NB4 (cell line): ENCODE results near the gene EVA1C.
"Not testable (repeated sequence)": the region's sequence is repeated elsewhere in the genome, so short reads cannot be mapped to it uniquely, and the experiment has no call there.

Experiments
- DNase-seq: peaks from one replicate; pipeline ENCODE4 v3.0.0; 2010; ENCODE audit warnings: low read depth
- H3K4me3 ChIP-seq: one replicate; pipeline ENCODE4 v1.5.1; 2011; ENCODE audit warnings: mild to moderate bottlenecking, low read depth, low read length, moderate library complexity
- MAX ChIP-seq: IDR thresholded peaks from 2 replicates; pipeline ENCODE4 v1.6.1; 2011; ENCODE audit warnings: low read depth, low read length
- MYC ChIP-seq: IDR thresholded peaks from 2 replicates; pipeline ENCODE4 v1.6.1; 2011; ENCODE audit warnings: low read depth, low read length
- POLR2A ChIP-seq: IDR thresholded peaks from 2 replicates; pipeline ENCODE4 v1.6.1; 2011; ENCODE audit warnings: mild to moderate bottlenecking; ENCODE audit not compliant: insufficient read length; ENCODE audit errors: extremely low read depth
- TF ChIP-seq, protein P1 (sequence below): IDR thresholded peaks from one replicate; pipeline ENCODE4 v1.5.1; 2012; ENCODE audit warnings: low read depth, low read length

Gene EVA1C

GRCh38 chr21:32447224-32447623 lies 34.7 kb downstream of the EVA1C start:
- no peak for DNase-seq
- TF ChIP-seq POLR2A (no peak), MYC (no peak), MAX (no peak)
- TF ChIP-seq, protein P1, sequence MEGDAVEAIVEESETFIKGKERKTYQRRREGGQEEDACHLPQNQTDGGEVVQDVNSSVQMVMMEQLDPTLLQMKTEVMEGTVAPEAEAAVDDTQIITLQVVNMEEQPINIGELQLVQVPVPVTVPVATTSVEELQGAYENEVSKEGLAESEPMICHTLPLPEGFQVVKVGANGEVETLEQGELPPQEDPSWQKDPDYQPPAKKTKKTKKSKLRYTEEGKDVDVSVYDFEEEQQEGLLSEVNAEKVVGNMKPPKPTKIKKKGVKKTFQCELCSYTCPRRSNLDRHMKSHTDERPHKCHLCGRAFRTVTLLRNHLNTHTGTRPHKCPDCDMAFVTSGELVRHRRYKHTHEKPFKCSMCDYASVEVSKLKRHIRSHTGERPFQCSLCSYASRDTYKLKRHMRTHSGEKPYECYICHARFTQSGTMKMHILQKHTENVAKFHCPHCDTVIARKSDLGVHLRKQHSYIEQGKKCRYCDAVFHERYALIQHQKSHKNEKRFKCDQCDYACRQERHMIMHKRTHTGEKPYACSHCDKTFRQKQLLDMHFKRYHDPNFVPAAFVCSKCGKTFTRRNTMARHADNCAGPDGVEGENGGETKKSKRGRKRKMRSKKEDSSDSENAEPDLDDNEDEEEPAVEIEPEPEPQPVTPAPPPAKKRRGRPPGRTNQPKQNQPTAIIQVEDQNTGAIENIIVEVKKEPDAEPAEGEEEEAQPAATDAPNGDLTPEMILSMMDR = no peak
- no peak overlapping the region for H3K4me3 ChIP-seq

- no peak overlapping the region for H3K4me3 ChIP-seq
- no peak for DNase-seq
- TF ChIP-seq MAX (no peak), MYC (no peak), POLR2A (no peak)
- TF ChIP-seq, protein P1 = no peak
These were observed 36.5 kb downstream of the EVA1C start for GRCh38 chr21:32448803-32449594.

DNA sequence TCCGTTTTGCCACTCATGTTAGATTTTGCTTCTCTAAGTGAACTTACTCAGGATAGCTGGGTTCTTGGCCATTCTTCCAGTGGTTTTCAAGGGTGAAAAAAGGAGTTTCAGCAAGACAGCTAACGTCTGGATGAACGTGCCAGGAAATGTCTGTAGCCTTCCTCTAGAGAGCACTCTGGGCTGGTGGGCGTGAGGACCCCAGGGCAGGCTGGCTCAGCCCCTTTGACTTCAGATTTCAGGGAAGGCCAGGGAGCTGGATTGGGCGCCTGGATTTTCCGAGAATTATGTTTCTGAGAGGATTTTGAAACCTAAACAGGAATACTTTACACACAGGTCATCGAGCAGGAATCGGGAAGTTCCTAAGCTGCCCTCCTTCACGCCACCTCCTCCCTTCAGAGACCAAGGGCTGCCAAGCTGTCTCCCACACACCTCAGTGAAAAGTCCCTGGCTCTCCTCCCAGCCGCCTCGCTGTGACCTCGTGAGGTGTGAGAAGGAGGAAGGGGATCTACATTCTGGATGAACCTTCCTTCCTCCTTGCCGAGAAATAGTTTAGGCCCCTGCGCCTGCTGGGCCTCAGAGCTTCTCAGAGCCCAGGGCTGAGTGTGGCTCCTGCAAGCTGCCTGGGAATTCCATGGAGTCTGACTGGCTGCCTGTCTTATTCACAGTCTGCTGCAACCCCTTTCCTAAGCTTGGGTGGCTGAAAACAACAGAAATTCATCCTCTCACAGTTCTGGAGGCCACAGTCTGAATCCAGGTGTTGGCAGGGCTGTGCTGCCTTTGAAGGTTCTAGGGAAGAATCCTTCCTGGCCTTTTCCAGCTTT lies 38.6 kb downstream of the EVA1C start:
- not testable (repeated sequence) for DNase-seq, H3K4me3 ChIP-seq

- DNase-seq, H3K4me3 ChIP-seq: not testable (repeated sequence)
These were observed 39.7 kb downstream of the EVA1C start for GRCh38 chr21:32452191-32452590.

DNA sequence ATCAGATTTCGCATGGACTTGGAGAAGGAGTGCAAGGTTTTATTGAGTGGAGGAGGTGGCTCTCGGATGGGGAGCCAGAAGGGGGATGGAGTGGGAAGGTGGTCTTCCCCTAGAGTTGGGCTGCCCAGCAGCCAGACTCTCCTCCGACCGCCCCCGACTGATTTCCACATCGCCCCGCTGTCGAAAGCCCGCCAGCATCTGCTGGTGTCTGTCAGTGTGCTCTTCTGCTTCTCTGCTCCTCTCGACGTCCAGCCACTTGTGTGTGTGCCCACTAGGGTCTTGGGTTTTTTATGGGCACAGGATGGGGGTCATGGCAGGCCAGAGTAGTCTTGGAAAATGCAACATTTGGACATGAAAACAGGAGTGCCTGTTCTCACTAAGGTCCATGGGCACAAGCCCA lies 40.1 kb downstream of the EVA1C start:
- no peak overlapping the region for H3K4me3 ChIP-seq
- no peak for DNase-seq
- TF ChIP-seq, protein P1 = no peak
- no peak for TF ChIP-seq POLR2A
- TF ChIP-seq MAX = no peak
- no peak for TF ChIP-seq MYC

DNA sequence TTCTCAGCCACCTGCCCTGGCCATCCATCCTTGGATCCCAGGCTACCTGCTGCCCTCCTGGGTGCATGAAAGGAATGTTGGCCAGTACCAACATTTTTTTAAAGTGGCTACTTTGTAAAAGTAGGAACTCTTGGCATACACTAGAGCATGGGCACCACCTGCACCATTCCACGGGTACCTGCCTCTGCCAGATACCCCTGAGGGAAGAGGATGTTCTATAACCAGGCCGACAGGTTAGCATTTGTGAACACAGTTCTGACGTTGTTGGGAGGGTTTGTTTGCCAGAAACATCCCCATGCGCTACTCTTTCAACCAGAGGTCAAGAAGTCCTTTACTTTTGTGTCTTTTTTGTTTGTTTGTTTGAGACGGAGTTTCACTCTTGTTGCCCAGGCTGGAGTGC lies 43.0 kb downstream of the EVA1C start:
- no peak overlapping the region for H3K4me3 ChIP-seq
- TF ChIP-seq POLR2A (no peak), MYC (no peak), MAX (no peak)
- TF ChIP-seq, protein P1 = no peak
- no peak for DNase-seq

DNA sequence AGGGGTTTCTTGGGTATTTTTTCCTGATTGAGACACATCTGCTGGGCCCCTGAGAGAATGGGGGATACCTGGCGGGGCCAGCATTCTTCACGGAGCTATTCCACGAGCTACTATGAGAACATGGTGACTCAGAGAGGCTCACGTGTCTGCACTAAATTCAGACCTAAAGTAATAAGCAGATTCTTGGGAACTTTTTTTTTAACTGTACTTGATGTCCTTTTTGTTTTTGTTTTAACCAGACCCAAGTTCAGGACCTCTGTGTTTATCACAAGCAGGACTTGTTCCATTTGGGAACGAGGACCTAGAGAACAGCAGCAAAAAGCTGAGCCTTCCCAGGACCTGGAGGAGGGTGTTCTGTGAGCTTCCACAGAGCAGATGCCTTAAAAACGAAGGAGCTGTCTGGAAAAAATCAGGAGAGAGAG lies 44.0 kb downstream of the EVA1C start:
- no peak for DNase-seq
- no peak overlapping the region for H3K4me3 ChIP-seq
- no peak for TF ChIP-seq MAX
- TF ChIP-seq, protein P1 = no peak
- TF ChIP-seq POLR2A = no peak
- no peak for TF ChIP-seq MYC
